Measurements from ENCODE around the gene DAGLB. TPM values are rescaled to one million over a fixed set of nuclear protein-coding genes. Genes with fewer than 3 reads are reported as not detected.

Gene DAGLB
- total RNA-seq, 2 experiments from 2014 or later = 12.4 to 19.5 TPM

DNA sequence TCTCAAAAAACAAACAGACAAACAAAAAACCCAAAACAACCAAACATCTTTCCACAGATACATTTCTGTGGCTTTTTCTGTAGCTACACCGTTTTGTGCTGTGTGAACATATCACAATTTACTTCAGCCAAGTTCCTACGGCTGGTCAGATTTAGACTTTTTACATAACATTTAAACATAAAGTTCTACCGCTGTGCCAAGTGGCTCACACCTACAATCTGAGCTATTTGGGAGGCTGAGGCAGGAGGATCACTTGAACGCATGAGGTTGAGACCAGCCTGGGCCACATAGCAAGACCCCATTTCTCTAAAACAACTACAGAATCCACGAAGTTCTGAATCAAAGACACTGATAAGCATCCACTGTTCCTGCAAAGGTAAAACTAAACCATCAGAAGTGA lies 30.3 kb downstream of the DAGLB start:
- intact Hi-C loops (cut with micrococcal nuclease; ENCODE audit: unreplicated experiment) = no loop called here
- Histone ChIP-seq H4K20me1 (ENCODE audit: insufficient read depth, low read length) (no peaks in the 10 kb centered on the region), H3K9me2 (ENCODE audit: insufficient read depth, low read length) (no peaks in the 10 kb centered on the region), H2AFZ (ENCODE audit: low read length) (no peak overlapping the region), H3K27ac (ENCODE audit: low read depth, low read length, poor library complexity, severe bottlenecking) (no peak overlapping the region), H3K4me1 (ENCODE audit: insufficient read depth, low read length, poor library complexity, severe bottlenecking) (no peaks in the 10 kb centered on the region), H3K36me3 (ENCODE audit: insufficient read depth, low read length) (peaks cover 79% of the 10 kb centered on the region), H3K9me3 (ENCODE audit: low read length) (0 out of 2 replicates have a peak, but pooled peaks cover 9% of the 10 kb centered on the region), H3K79me2 (ENCODE audit: insufficient read depth, low read depth, low read length) (no peaks in the 10 kb centered on the region), H3K4me3 (ENCODE audit: low read depth, low read length, poor library complexity, severe bottlenecking) (no peak overlapping the region), H3K4me2 (ENCODE audit: low read length) (no peak overlapping the region)
- no TSS peak for BruUV-seq (replicated peaks)
- ChIA-PET POLR2A (interaction anchor here (0.9 to 1.3 kb wide), 2 partner anchors 13 to 312 kb away, joined by 3 to 4 read pairs; no protein-coding TSS in a partner anchor), CTCF (ENCODE audit: unreplicated experiment) (no interaction called here)
- TF ChIP-seq, protein P1, sequence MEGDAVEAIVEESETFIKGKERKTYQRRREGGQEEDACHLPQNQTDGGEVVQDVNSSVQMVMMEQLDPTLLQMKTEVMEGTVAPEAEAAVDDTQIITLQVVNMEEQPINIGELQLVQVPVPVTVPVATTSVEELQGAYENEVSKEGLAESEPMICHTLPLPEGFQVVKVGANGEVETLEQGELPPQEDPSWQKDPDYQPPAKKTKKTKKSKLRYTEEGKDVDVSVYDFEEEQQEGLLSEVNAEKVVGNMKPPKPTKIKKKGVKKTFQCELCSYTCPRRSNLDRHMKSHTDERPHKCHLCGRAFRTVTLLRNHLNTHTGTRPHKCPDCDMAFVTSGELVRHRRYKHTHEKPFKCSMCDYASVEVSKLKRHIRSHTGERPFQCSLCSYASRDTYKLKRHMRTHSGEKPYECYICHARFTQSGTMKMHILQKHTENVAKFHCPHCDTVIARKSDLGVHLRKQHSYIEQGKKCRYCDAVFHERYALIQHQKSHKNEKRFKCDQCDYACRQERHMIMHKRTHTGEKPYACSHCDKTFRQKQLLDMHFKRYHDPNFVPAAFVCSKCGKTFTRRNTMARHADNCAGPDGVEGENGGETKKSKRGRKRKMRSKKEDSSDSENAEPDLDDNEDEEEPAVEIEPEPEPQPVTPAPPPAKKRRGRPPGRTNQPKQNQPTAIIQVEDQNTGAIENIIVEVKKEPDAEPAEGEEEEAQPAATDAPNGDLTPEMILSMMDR (conservative IDR thresholded peaks at IDR 0.05; ENCODE audit: low read length) = no peak
- no peak for TF ChIP-seq EZH2phosphoT487 (IDR thresholded peaks at IDR 0.05; ENCODE audit: borderline replicate concordance, low read depth, low read length)
- no peak for DNase-seq (ENCODE audit: low spot score)

DNA sequence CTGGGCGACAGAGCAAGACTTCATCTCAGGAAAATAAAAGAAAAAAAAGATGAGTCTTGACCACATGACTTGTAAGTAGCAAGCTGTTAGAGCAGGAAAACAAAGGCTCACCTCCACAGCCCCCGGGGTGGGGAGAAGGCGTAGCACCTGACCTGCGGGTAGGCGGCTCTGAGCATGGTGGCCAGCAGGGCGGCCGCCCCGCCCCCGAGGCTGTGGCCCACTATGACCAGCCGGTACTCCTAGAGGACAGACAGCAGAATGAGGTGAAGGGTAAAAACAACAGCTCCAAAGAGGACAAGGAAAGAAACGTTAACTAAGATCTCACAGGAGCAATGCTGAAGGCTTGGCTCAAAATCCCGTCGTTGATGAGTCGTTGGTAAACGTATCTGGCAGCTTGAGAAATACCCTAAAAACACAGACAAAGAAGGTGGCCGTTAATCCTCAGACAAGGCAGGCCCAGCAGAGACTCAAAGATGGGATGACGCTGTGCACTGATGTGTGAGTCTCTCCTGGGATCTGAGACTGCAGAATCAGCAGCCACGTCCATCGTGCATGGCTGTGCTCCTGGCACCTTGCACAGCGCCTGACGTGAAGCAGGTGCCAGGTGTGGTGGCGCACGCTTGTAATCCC lies 31.1 kb downstream of the DAGLB start:
- Histone ChIP-seq H3K4me2 (ENCODE audit: low read length) (no peak overlapping the region), H3K79me2 (ENCODE audit: insufficient read depth, low read depth, low read length) (no peaks in the 10 kb centered on the region), H3K9me3 (ENCODE audit: low read length) (0 out of 2 replicates have a peak, but pooled peaks cover 1% of the 10 kb centered on the region), H3K9me2 (ENCODE audit: insufficient read depth, low read length) (no peaks in the 10 kb centered on the region), H3K36me3 (ENCODE audit: insufficient read depth, low read length) (peaks cover 79% of the 10 kb centered on the region), H2AFZ (ENCODE audit: low read length) (no peak overlapping the region), H4K20me1 (ENCODE audit: insufficient read depth, low read length) (no peaks in the 10 kb centered on the region), H3K4me3 (ENCODE audit: low read depth, low read length, poor library complexity, severe bottlenecking) (no peak overlapping the region), H3K4me1 (ENCODE audit: insufficient read depth, low read length, poor library complexity, severe bottlenecking) (no peaks in the 10 kb centered on the region), H3K27ac (ENCODE audit: low read depth, low read length, poor library complexity, severe bottlenecking) (no peak overlapping the region)
- ChIA-PET CTCF (ENCODE audit: unreplicated experiment) (interaction anchor here (0.6 kb wide), 1 partner anchor 23 kb away, joined by 3 read pairs; no protein-coding TSS in a partner anchor), POLR2A (interaction anchor here (1.3 kb wide), 1 partner anchor 12 kb away, joined by 3 read pairs; no protein-coding TSS in a partner anchor)
- no TSS peak for BruUV-seq (replicated peaks)
- intact Hi-C loops (cut with micrococcal nuclease; ENCODE audit: unreplicated experiment) = no loop called here
- no peak for DNase-seq (ENCODE audit: low spot score)
- no peak for TF ChIP-seq EZH2phosphoT487 (IDR thresholded peaks at IDR 0.05; ENCODE audit: borderline replicate concordance, low read depth, low read length)
- TF ChIP-seq, protein P1 (conservative IDR thresholded peaks at IDR 0.05; ENCODE audit: low read length) = no peak

DNA sequence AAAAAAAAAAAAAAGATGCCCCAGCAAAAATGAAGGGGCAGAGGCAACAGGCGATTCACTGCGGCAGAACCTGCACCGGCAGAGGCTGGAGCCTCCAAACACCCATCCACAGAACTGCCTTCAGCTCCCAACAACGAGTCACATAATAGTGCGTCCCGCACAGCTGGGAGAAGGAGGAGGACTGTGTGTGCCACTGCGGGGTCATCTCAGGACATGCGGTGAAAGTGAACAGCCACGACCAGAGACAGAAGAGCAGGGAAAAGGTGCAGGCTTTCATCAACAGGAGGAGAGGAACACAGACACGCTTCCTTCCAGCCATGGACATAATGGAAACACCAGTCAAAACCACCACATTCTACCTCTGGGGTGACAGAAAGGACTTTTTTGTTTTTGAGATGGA lies 34.1 kb downstream of the DAGLB start:
- DNase-seq (ENCODE audit: low spot score) = no peak
- intact Hi-C loops (cut with micrococcal nuclease; ENCODE audit: unreplicated experiment) = no loop called here
- Histone ChIP-seq H3K79me2 (ENCODE audit: insufficient read depth, low read depth, low read length) (no peaks in the 10 kb centered on the region), H4K20me1 (ENCODE audit: insufficient read depth, low read length) (no peaks in the 10 kb centered on the region), H3K4me2 (ENCODE audit: low read length) (no peak overlapping the region), H3K9me3 (ENCODE audit: low read length) (no peaks in the 10 kb centered on the region), H3K9me2 (ENCODE audit: insufficient read depth, low read length) (no peaks in the 10 kb centered on the region), H3K36me3 (ENCODE audit: insufficient read depth, low read length) (peaks cover 83% of the 10 kb centered on the region), H3K27ac (ENCODE audit: low read depth, low read length, poor library complexity, severe bottlenecking) (no peak overlapping the region), H3K4me3 (ENCODE audit: low read depth, low read length, poor library complexity, severe bottlenecking) (no peak overlapping the region), H3K4me1 (ENCODE audit: insufficient read depth, low read length, poor library complexity, severe bottlenecking) (no peaks in the 10 kb centered on the region), H2AFZ (ENCODE audit: low read length) (no peak overlapping the region)
- no peak for TF ChIP-seq EZH2phosphoT487 (IDR thresholded peaks at IDR 0.05; ENCODE audit: borderline replicate concordance, low read depth, low read length)
- TF ChIP-seq, protein P1 (conservative IDR thresholded peaks at IDR 0.05; ENCODE audit: low read length) = no peak
- BruUV-seq (replicated peaks) = no TSS peak
- ChIA-PET CTCF (ENCODE audit: unreplicated experiment) (no interaction called here), POLR2A (interaction anchor here (0.7 kb wide), 1 partner anchor 1654 kb away, joined by 4 read pairs; no protein-coding TSS in a partner anchor)

Data from OCI-LY7 (cell line).